Measurements from ENCODE around the gene MPPED1. TPM values are rescaled to one million over a fixed set of nuclear protein-coding genes. Genes with fewer than 3 reads are reported as not detected.

Gene MPPED1
- total RNA-seq, 1 donor from 2014 or later, result not detected

- no peak for DNase-seq
These were observed 21.1 kb downstream of the MPPED1 start for GRCh38 chr22:43432883-43433415.

- DNase-seq, result no peak
These were observed 21.8 kb downstream of the MPPED1 start for GRCh38 chr22:43433451-43434274.

GRCh38 chr22:43434275-43434927 is 22.6 kb downstream of the MPPED1 start:
- no peak for DNase-seq

GRCh38 chr22:43434928-43435311 is 23.1 kb downstream of the MPPED1 start:
- no peak for DNase-seq

- no peak for DNase-seq
These were observed 24.3 kb downstream of the MPPED1 start for GRCh38 chr22:43435851-43436811.

DNA sequence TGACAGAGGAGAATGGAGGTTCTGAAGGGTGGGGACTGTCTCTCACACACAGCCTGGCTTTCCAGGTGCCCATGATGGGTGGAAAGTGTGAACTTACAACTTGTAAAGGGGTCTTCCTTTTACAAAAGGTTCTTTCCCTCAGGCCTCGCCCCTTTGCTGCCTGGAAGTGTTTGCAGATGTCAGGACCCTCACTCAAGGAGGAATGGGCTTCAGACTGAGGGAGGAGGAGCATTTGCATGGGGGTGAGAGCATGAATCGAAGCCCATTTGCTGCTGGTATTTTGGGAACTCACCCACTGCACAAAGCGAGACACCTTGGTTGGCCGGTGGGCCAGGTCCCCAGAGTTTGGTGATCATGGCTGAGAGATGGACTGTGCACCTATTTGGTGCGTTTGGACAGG is 25.1 kb downstream of the MPPED1 start:
- DNase-seq, result no peak

DNA sequence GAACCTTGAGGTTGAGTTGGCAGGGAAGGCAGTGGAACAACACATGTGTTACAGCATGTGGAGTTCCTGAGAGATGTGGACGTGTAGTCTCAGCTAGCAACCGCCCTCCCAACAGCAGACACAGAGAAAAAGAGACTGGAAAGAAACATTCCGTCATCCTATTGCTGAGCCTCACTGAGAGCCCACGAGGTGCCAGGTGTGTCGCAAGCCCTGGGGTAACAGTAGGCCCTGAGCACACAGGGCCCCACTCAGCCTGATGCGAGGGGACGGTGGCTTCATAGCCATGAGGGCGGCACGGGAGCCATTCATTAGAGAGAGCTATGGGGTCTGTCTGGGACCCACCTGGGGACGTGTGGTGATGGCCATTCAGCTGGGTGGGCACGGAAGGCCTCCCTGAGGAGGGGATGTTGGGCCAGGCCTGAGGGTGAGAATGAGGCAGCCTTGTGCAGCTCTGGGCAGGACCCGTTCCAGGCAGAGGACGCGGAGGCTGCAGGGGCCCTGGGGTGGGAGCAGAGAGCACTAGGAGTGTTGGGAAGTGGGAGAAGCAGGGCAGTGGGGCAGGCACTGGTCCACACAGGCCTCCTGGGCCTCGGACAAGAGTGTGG is 26.2 kb downstream of the MPPED1 start:
- DNase-seq, result no peak

- DNase-seq, result no peak
These were observed 27.0 kb downstream of the MPPED1 start for GRCh38 chr22:43438666-43439347.

DNA sequence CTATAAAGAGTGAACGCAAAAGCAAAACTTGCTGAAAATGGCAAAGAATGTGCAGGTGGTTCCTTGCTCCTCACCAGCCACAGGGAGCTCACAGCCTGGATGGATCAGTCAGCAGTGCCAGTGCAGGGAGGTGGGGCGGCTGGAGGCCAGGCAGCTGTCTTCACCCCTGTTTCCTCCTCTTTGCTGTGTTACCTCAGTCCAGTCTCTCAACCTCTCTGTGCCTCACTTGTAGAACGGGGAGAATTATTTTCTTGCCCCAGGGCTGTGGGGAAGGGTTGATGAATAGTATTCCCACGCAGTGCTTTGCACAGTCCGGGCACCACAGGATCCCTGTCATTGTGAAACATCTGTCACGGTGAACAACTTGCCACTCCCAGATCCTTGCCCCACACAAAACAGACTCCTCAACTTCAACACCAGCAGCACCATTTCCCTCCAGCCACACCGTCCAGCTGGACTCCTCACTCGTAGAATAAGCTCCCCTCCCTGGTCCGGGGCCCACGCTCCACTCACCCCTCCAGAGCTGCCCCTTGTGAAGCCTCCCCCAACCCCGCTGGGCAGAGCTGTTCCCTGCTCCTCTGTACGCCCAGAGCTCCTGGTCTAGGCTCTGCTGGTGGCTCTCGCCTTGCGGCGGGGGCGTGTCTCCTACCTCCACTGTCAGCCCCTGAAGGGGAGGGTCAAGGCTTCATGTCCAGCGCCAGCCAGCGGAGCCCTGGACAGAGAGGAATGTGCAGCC is 27.7 kb downstream of the MPPED1 start:
- no peak for DNase-seq

DNA sequence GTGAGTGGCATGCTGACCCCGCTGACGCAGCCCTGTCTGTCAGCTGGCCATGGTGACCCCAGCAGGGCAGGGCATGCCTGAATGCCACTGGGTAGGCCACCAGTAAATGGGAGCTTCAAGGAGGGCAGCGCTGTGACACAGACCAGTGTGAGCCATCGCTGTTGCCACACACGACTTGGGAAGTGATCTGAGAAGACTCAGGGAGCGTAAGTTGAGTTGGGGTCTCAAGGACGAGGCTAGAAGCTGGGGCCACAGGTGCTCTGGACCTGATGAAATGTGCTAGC is 28.2 kb downstream of the MPPED1 start:
- DNase-seq, result no peak

DNA sequence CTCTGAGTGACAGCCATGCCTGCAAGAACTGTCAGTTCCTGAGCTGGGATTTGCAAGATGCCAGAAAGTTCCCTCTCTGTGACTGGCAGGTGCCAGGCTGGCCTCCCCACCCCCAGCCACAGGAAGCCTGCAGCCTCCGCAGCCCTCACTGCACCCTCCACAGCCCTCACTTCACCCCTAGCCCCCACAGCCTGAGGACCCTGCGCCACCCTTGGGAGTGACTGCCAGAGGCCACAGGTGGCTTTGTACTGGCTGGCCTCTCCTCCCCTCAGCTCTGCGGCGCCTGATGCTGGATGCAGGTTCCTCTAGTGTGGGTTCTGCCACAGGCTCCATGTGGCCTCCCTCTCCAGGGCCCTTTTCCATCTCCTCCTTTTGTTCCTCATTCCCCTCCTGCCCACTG is 28.7 kb downstream of the MPPED1 start:
- DNase-seq, result no peak

DNA sequence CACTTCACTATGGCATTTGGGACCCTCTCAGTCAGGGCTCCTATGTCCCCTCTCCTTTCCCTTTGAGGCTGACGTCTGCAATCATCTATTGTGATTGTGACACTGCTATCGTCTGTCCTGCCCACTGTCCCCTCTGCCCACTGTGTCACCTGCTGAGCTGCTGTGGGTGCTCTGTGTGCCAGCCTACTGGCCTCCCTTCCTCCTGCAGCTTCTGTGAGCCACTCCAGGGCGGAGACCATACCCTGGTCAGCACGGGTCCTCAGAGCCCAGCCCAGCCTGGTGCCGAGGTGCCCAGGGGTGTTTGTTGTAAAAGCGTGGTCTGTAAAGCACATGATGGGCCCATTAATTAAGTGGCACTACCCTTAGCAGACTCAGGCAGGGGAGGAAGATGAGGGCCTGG is 29.4 kb downstream of the MPPED1 start:
- DNase-seq, result no peak

- no peak for DNase-seq
These were observed 29.9 kb downstream of the MPPED1 start for GRCh38 chr22:43441751-43442150.

- DNase-seq, result no peak
These were observed 30.8 kb downstream of the MPPED1 start for GRCh38 chr22:43442386-43443151.

GRCh38 chr22:43443152-43443471 is 31.3 kb downstream of the MPPED1 start:
- no peak for DNase-seq

DNA sequence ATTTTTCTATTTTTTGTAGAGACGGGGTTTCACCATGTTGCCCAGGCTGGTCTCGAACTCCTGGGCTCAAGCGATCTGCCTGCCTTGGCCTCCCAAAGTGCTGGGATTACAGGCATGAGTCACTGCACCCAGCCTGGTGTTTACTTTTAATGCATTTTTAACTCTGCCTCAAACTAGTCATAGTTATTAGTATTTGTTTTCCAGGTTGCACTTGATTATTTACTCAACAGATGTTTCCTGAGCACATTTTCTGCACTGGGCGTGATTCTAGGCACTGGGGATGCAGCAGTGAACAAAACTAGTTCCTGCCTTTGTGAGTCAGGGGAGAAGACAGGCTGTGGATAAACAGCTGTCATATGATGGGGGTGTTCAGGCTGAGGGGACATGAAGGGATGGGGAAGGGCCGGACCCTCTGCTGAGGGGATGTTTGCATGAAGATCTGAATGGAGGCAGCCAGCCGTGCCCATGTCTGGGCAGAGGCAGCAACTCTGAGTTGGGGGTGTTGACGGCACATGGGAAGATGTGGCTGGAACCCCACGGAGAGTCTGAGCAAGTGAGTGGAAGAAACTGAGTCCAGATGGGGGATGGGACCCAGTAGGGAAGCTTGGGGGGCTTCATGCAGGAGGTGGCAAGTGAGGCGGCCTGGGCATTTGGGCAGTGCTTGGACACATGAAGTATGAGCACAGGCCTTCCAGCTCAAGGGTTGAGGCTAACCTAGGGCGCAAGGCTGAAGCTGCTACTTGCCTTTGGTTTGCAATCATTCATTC is 34.4 kb downstream of the MPPED1 start:
- DNase-seq, result peak; percentile 78

DNA sequence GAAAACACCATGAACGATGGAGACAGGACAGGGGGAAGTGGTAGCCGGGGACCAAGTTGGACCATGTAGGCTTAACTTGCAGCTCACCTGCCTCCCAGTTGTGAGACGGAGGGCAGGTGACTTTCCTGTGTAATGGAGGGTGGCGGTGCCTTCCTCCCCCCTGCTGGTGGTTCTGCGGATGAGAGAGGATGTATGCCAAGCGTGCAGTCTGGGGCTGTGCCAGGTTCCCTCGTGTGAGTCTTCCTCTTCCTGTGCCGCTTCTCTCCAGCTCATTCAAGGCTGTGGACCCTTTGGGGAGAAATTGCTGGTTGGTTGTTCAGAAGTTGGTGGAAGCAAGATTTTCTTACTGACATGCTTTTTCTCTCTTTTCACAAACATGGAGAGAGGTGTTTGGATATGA is 35.1 kb downstream of the MPPED1 start:
- peak; percentile 46 for DNase-seq

GRCh38 chr22:43447380-43447779 is 35.6 kb downstream of the MPPED1 start:
- no peak for DNase-seq

- no peak for DNase-seq
These were observed 36.2 kb downstream of the MPPED1 start for GRCh38 chr22:43448048-43448447.

Data from dermis blood vessel endothelial cell (primary cell).